GM23248 (cell line): Measurements from ENCODE around the gene MID1. TPM values are rescaled to one million over a fixed set of nuclear protein-coding genes. Genes with fewer than 3 reads are reported as not detected.

Experiments
- DNase-seq: peaks from one replicate; pipeline ENCODE4 v3.0.0-alpha.2; 2015
- H2AFZ ChIP-seq: fragments of 200-600 bp; sonication (generic); 2 replicates; pipeline ENCODE4 v1.6.1; 2016; ENCODE audit warnings: antibody characterized with exemption
- H3F3A ChIP-seq: fragments of 200-600 bp; sonication (generic); 2 replicates; pipeline ENCODE4 v1.6.1; 2016; ENCODE audit warnings: mild to moderate bottlenecking, antibody characterized with exemption, mixed run types; ENCODE audit not compliant: insufficient read depth
- H3K27ac ChIP-seq: fragments of 200-600 bp; sonication (generic); 2 replicates; pipeline ENCODE4 v1.5.1; 2016; ENCODE audit warnings: mild to moderate bottlenecking
- H3K27me3 ChIP-seq: fragments of 200-600 bp; sonication (generic); replicated peaks from 2 replicates; pipeline ENCODE4 v1.6.1; 2016; ENCODE audit warnings: mild to moderate bottlenecking; ENCODE audit not compliant: insufficient read depth
- H3K36me3 ChIP-seq: fragments of 200-600 bp; sonication (generic); 2 replicates; pipeline ENCODE4 v1.6.1; 2016; ENCODE audit warnings: low read depth, mild to moderate bottlenecking
- H3K4me1 ChIP-seq: fragments of 200-600 bp; sonication (generic); 2 replicates; pipeline ENCODE4 v1.6.1; 2016; ENCODE audit warnings: mild to moderate bottlenecking; ENCODE audit not compliant: insufficient read depth
- H3K4me2 ChIP-seq: fragments of 200-600 bp; sonication (generic); one replicate; pipeline ENCODE4 v1.6.1; 2016; ENCODE audit warnings: mild to moderate bottlenecking; ENCODE audit not compliant: unreplicated experiment
- H3K4me3 ChIP-seq: fragments of 200-600 bp; sonication (generic); 2 replicates; pipeline ENCODE4 v1.5.1; 2016; ENCODE audit warnings: mild to moderate bottlenecking
- H3K79me2 ChIP-seq: fragments of 200-600 bp; sonication (generic); 2 replicates; pipeline ENCODE4 v1.6.1; 2016; ENCODE audit warnings: mild to moderate bottlenecking; ENCODE audit not compliant: insufficient read depth
- H3K9ac ChIP-seq: fragments of 200-600 bp; sonication (generic); 2 replicates; pipeline ENCODE4 v1.6.1; 2016; ENCODE audit warnings: mild to moderate bottlenecking
- H3K9me2 ChIP-seq: fragments of 200-600 bp; sonication (generic); 2 replicates; pipeline ENCODE4 v1.6.1; 2016; ENCODE audit warnings: mixed run types, mild to moderate bottlenecking, moderate library complexity; ENCODE audit not compliant: insufficient read depth
- H3K9me3 ChIP-seq: fragments of 200-600 bp; sonication (generic); one replicate; pipeline ENCODE4 v1.6.1; 2017; ENCODE audit warnings: low read depth
- H4K20me1 ChIP-seq: fragments of 200-600 bp; sonication (generic); 2 replicates; pipeline ENCODE4 v1.6.0; 2016; ENCODE audit not compliant: insufficient read depth
- EZH2 ChIP-seq: fragments of 200-600 bp; sonication (generic); IDR thresholded peaks from 2 replicates; pipeline ENCODE4 v1.6.1; 2018; ENCODE audit warnings: antibody characterized with exemption, mild to moderate bottlenecking; ENCODE audit not compliant: insufficient read depth, poor library complexity, severe bottlenecking
- EZH2phosphoT487 ChIP-seq: fragments of 200-600 bp; sonication (generic); IDR thresholded peaks from 2 replicates; pipeline ENCODE4 v1.6.1; 2018; ENCODE audit warnings: antibody characterized with exemption, moderate library complexity, mild to moderate bottlenecking, low read depth; ENCODE audit not compliant: insufficient read depth
- WGBS, 2 experiments: methylation state at CpG; one replicate each; pipeline ENCODE4 v1.1.6; 2015 to 2017; ENCODE audit warnings: low lambda C conversion rate in 2 of 2, low coverage in 1 of 2; ENCODE audit errors: missing lambda C conversion rate in 2 of 2; 5-methylcytosine and 5-hydroxymethylcytosine counted together
- in situ Hi-C: fragments of 300-500 bp; cut with MboI; formaldehyde crosslinking; loops from 2 replicates; pipeline ENCODE4 v1.15.0; 2020
- polyA plus RNA-seq: library from polyadenylated mRNA; unstranded; fragments of >200 nt; fragmentation: Nextera tagmentation; extraction: Ambion mirVana; gene quantifications from 2 replicates; pipeline ENCODE4 v1.2.1, GENCODE V29; 2016
- total RNA-seq: library from RNA; depleted of rRNA; stranded (reverse); fragments of >200 nt; shearing (Covaris generic); gene quantifications from 2 replicates; pipeline ENCODE4 v1.2.3, GENCODE V29; 2014

The MID1 gene
- total and polyA plus RNA-seq, 2 experiments from 2014 or later, result 5.6 to 5.9 TPM

DNA sequence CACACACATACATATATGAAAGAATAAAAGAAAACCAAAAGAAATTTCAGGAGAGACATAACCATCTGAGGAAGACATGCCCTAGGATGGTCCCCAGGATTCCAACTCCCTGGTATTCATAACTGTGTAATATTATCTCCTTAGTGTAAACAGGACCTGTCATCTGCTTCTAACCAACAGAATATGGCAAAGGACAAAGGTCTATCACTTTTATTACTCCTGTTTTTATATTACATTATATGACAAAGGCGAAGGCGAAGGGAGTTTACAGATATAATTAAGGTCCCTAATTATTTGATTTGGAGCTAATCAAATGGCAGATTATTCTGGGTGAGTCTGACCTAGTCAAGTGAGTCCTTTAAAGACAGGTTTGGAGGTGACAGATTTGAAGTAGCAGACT is 155.1 kb downstream of the MID1 start:
- Histone ChIP-seq H3K4me1 (peaks cover 19% of the 10 kb centered on the region), H3K27ac (no peak overlapping the region), H4K20me1 (no peaks in the 10 kb centered on the region; the same call in 1 of the 2 replicates), H3K4me3 (no peak overlapping the region), H3K79me2 (no peaks in the 10 kb centered on the region), H3K9me3 (no peaks in the 10 kb centered on the region), H3K9me2 (no peaks in the 10 kb centered on the region), H3K27me3 (no peaks in the 10 kb centered on the region), H3F3A (peaks cover 15% of the 10 kb centered on the region; the same call in 1 of the 2 replicates), H3K4me2 (no peak overlapping the region), H3K9ac (no peak overlapping the region), H3K36me3 (no peaks in the 10 kb centered on the region), H2AFZ (no peak overlapping the region)
- WGBS, 2 experiments, result 96 to 100% methylated on average over 2 of the region's 2 CpGs
- TF ChIP-seq EZH2, result no peak
- TF ChIP-seq EZH2phosphoT487, result no peak
- no peak for DNase-seq
- in situ Hi-C loops, result no loop called here

DNA sequence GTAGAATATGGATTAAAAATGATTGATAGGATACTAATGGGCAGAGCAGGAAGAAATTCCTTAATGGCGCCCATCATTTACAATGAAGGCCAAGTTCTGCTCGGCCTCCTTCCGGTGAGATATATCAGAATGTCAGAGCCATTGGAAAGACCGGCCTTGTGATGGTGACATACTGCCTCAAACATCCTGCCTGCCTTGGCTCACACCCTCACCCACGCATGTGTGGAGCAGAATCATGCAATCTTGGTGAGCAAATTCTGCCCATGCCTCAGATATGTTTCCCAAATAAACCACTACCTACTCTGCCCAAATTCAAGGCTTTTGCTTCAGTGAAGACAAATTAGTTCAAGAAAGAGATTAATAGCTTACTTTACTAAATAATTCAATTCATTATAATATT is 163.3 kb downstream of the MID1 start:
- H3K9me2 ChIP-seq, result no peaks in the 10 kb centered on the region
- in situ Hi-C loops, result no loop called here
- no peaks in the 10 kb centered on the region for H3K27me3 ChIP-seq
- no peak overlapping the region for H3K9ac ChIP-seq
- H3K79me2 ChIP-seq, result no peaks in the 10 kb centered on the region
- peaks cover 11% of the 10 kb centered on the region; the same call in 1 of the 2 replicates for H3F3A ChIP-seq
- 16 to 20% methylated on average over 5 of the region's 5 CpGs for WGBS, 2 experiments
- H3K27ac ChIP-seq, result peak overlapping the region; percentile 64
- H3K4me3 ChIP-seq, result no peak overlapping the region
- no peak for TF ChIP-seq EZH2phosphoT487
- TF ChIP-seq EZH2, result no peak
- H4K20me1 ChIP-seq, result no peaks in the 10 kb centered on the region
- H3K4me1 ChIP-seq, result peaks cover 12% of the 10 kb centered on the region
- peak; percentile 85 for DNase-seq
- H2AFZ ChIP-seq, result no peak overlapping the region
- H3K9me3 ChIP-seq, result no peaks in the 10 kb centered on the region
- H3K36me3 ChIP-seq, result no peaks in the 10 kb centered on the region
- H3K4me2 ChIP-seq, result peak overlapping the region; percentile 48

DNA sequence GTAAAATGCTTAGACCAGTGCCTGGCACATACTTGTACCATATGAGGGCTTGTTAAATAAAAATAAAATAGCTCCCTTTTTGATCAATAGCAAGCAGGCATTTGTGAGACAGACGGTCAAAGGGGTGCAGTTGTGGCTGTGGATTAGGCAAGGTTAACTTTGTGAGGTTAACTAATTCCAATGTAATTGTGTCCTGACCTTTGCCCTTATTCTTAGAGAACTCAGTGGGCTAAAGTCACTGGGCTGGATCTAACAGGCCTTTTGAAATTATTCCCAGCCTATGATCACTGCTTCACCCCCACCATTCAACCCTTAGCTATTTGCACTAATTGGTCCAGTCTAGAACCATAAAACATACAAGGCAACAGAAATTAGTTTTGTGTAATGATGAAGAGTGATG is 166.4 kb downstream of the MID1 start:
- Histone ChIP-seq H2AFZ (no peak overlapping the region), H3K4me2 (no peak overlapping the region), H3K36me3 (no peaks in the 10 kb centered on the region), H3F3A (peaks cover 33% of the 10 kb centered on the region), H3K27me3 (no peaks in the 10 kb centered on the region), H3K9me3 (no peaks in the 10 kb centered on the region), H3K4me1 (peaks cover 30% of the 10 kb centered on the region), H3K9me2 (no peaks in the 10 kb centered on the region), H3K27ac (no peak overlapping the region), H3K79me2 (no peaks in the 10 kb centered on the region), H3K4me3 (no peak overlapping the region), H3K9ac (no peak overlapping the region), H4K20me1 (no peaks in the 10 kb centered on the region)
- no peak for DNase-seq
- TF ChIP-seq EZH2 (no peak), EZH2phosphoT487 (no peak)
- WGBS, 2 experiments, result 100% methylated on average over 1 of the region's 1 CpG
- in situ Hi-C loops, result no loop called here

DNA sequence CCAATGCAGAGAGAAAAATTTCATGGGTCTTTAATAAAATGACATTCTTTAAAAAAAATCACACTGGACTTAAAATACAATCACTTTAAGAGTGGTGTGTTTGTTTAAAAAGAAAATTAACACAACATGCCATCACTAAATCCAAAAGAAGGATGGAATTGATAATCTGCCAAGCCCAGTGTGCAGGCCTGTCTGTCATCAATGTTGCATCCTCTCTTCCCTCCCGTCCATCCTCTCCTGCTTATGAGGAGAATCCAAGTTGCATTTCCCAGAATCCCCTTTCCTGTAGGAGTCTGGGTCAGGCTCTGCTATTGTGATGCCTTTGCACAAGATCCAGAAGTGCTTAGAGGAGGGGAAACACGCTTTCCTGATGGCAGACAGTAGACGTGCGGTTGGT is 169.4 kb downstream of the MID1 start:
- Histone ChIP-seq H3K27ac (peak overlapping the region; percentile 70), H3K4me3 (no peak overlapping the region), H3K27me3 (no peaks in the 10 kb centered on the region), H2AFZ (no peak overlapping the region), H3K4me1 (peaks cover 23% of the 10 kb centered on the region), H3K36me3 (no peaks in the 10 kb centered on the region), H3K9me2 (no peaks in the 10 kb centered on the region), H3K79me2 (no peaks in the 10 kb centered on the region), H4K20me1 (no peaks in the 10 kb centered on the region), H3K9me3 (no peaks in the 10 kb centered on the region), H3K9ac (no peak overlapping the region), H3F3A (peaks cover 22% of the 10 kb centered on the region), H3K4me2 (peak overlapping the region; percentile 20)
- 67 to 76% methylated on average over 4 of the region's 4 CpGs for WGBS, 2 experiments
- in situ Hi-C loops, result no loop called here
- DNase-seq, result peak; percentile 26
- TF ChIP-seq EZH2 (no peak), EZH2phosphoT487 (no peak)
